Stimulated activated CD4-positive, alpha-beta T cell treated with anti-CD3 and anti-CD28 coated beads, Interleukin-2, amount 100 ng/mL, for 24 hours (primary cell): Measurements from ENCODE around the gene EFNA5.

Experiments used
- DNase-seq, 2 donors: peaks; one replicate each; pipeline ENCODE4 v3.0.0-alpha.2; 2020

EFNA5 gene

GRCh38 chr5:107381189-107381856 is 289.4 kb downstream of the EFNA5 start:
- no peak for DNase-seq

- DNase-seq = no peak
Measured at GRCh38 chr5:107380654-107381053, 290.1 kb downstream of the EFNA5 start.

- DNase-seq = no peak
Measured at GRCh38 chr5:107378218-107378899, 292.4 kb downstream of the EFNA5 start.

GRCh38 chr5:107377277-107377609 is 293.5 kb downstream of the EFNA5 start:
- DNase-seq = no peak

- no peak for DNase-seq
Measured at GRCh38 chr5:107376546-107377276, 294.0 kb downstream of the EFNA5 start.

- no peak for DNase-seq
Measured at GRCh38 chr5:107373549-107374263, 297.0 kb downstream of the EFNA5 start.

GRCh38 chr5:107372723-107373450 is 297.9 kb downstream of the EFNA5 start:
- DNase-seq = no peak

GRCh38 chr5:107370396-107370968 is 300.3 kb downstream of the EFNA5 start:
- DNase-seq = no peak

GRCh38 chr5:107369622-107370021 is 301.1 kb downstream of the EFNA5 start:
- no peak for DNase-seq

- DNase-seq = no peak
Measured at GRCh38 chr5:107368615-107369014, 302.1 kb downstream of the EFNA5 start.

- DNase-seq = no peak
Measured at GRCh38 chr5:107367939-107368338, 302.8 kb downstream of the EFNA5 start.

GRCh38 chr5:107367480-107367879 is 303.3 kb downstream of the EFNA5 start:
- no peak for DNase-seq

- no peak for DNase-seq
Measured at GRCh38 chr5:107365320-107366109, 305.2 kb downstream of the EFNA5 start.

GRCh38 chr5:107364443-107365319 is 306.1 kb downstream of the EFNA5 start:
- DNase-seq = no peak

- DNase-seq = no peak
Measured at GRCh38 chr5:107363768-107364167, 307.0 kb downstream of the EFNA5 start.

GRCh38 chr5:107361945-107362344 is 308.8 kb downstream of the EFNA5 start:
- DNase-seq = no peak

- no peak for DNase-seq
Measured at GRCh38 chr5:107359916-107360234, 310.9 kb downstream of the EFNA5 start.

- DNase-seq = no peak
Measured at GRCh38 chr5:107359033-107359915, 311.5 kb downstream of the EFNA5 start.

GRCh38 chr5:107356891-107357290 is 313.8 kb downstream of the EFNA5 start:
- DNase-seq = no peak

GRCh38 chr5:107352576-107352975 is 318.2 kb downstream of the EFNA5 start:
- DNase-seq = no peak
